K562 (cell line): Measurements from ENCODE around the gene PRF1.

Experiments
- CTCF ChIP-seq, 3 experiments: IDR thresholded peaks in 2 of 3; conservative IDR thresholded peaks in 1 of 3; 2 replicates each; pipeline ENCODE4 v1.5.1; 2011 to 2012; ENCODE audit warnings: low read length in 3 of 3, mild to moderate bottlenecking in 3 of 3, control low read depth in 2 of 3, improper control_type of control experiment in 1 of 3, inconsistent platforms in 1 of 3, low read depth in 1 of 3, mixed read lengths in 1 of 3, moderate library complexity in 1 of 3; ENCODE audit not compliant: insufficient read depth in 2 of 3
- POLR2A ChIP-seq: fragments of 450-650 bp; conservative IDR thresholded peaks from 2 replicates; pipeline ENCODE4 v1.6.1; 2016
- RFX5 ChIP-seq: IDR thresholded peaks from 2 replicates; pipeline ENCODE4 v1.6.1; 2011; ENCODE audit warnings: low read depth, mild to moderate bottlenecking, improper control_type of control experiment, low read length

DNA sequence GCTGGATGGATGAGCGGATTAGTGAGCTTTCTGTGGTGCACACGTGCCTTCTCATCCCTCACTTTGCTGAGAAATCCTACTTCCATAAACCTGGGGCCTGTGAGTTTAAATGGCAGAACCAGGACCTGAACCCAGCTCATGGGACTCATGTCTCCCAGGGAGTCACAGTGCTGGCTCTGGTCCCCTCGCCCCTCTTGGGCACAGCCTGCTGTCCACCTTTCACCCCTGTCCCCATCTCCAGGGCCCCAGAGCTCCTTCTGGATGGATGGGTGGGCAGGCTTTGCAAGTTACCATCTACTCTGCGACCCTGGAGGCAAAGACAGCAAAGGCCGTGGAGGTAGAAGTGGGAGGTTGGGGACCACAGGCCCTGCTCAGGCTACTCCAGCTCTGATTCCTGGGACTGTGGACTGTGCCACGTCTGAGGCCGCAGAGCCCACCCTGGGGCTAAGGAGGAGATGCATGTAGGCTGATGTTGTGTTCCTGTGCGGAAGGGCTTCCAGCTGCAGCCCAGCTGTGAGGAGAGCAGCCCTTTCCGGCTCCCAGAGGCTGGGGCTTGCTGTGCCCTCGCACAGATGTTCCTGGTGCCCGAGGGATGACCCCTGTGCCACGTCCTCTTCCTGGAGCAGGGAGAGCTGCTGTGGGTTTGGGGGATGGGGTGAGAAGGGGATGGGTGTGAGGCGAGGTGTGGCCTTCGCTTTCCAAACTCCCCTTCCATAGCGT, 40.3 kb downstream of the PRF1 start:
- TF ChIP-seq RFX5 (no peak), CTCF (IDR thresholded peaks at IDR 0.05 in 2 of 3, conservative IDR thresholded peaks at IDR 0.05 in 1 of 3; ENCODE audit: insufficient read depth in 2 of 3, low read depth in 1 of 3, low read length in 3 of 3) (no peak), POLR2A (no peak)
